GM23248 (cell line): ENCODE data around the gene IRF5.

Experiments
- EZH2 ChIP-seq: fragments of 200-600 bp; sonication (generic); IDR thresholded peaks from 2 replicates; pipeline ENCODE4 v1.6.1; 2018; ENCODE audit warnings: antibody characterized with exemption, mild to moderate bottlenecking; ENCODE audit not compliant: insufficient read depth, poor library complexity, severe bottlenecking
- EZH2phosphoT487 ChIP-seq: fragments of 200-600 bp; sonication (generic); IDR thresholded peaks from 2 replicates; pipeline ENCODE4 v1.6.1; 2018; ENCODE audit warnings: antibody characterized with exemption, moderate library complexity, mild to moderate bottlenecking, low read depth; ENCODE audit not compliant: insufficient read depth

- TF ChIP-seq EZH2phosphoT487 (no peak), EZH2 (no peak)
Observed at GRCh38 chr7:128895320-128895719, 42.4 kb upstream of the IRF5 start.
